OCI-LY7 (cell line): Measurements from ENCODE around the gene OSBP2. TPM values are rescaled to one million over a fixed set of nuclear protein-coding genes. Genes with fewer than 3 reads are reported as not detected.

Source experiments
- BruUV-seq: library from RNA; stranded (reverse); fragments of 400-500 nt; replicated peaks from 2 replicates; lab custom pipeline; 2021; lab: Mats Ljungman, UMichigan
- CTCF ChIA-PET: fragments of 300-600 bp; sonication (Branson Sonifier 250); formaldehyde crosslinking; loops from one replicate; lab custom pipeline; 2022; ENCODE audit warnings: antibody characterized with exemption; ENCODE audit not compliant: unreplicated experiment; lab: Charles Lee
- POLR2A ChIA-PET: fragments of 300-600 bp; sonication (Branson Sonifier 250); formaldehyde crosslinking; loops from one replicate; lab custom pipeline; 2022; ENCODE audit warnings: antibody characterized with exemption; lab: Charles Lee
- DNase-seq: peaks from one replicate; pipeline ENCODE4 v3.0.0-alpha.2; 2015; ENCODE audit warnings: low spot score
- H2AFZ ChIP-seq: fragments of 200-600 bp; sonication (generic), shearing (Covaris generic); 2 replicates; pipeline ENCODE4 v1.6.1; 2014; ENCODE audit warnings: mild to moderate bottlenecking, antibody characterized with exemption, low read length, moderate library complexity
- H3K27ac ChIP-seq: fragments of 200-600 bp; sonication (generic); 2 replicates; pipeline ENCODE4 v1.5.1; 2014; ENCODE audit warnings: mixed run types, low read depth, mild to moderate bottlenecking, moderate library complexity, low read length, inconsistent platforms; ENCODE audit not compliant: poor library complexity, severe bottlenecking
- H3K36me3 ChIP-seq: fragments of 200-600 bp; sonication (generic); 2 replicates; pipeline ENCODE4 v1.6.1; 2014; ENCODE audit warnings: mild to moderate bottlenecking, antibody characterized with exemption, low read length, moderate library complexity, mixed read lengths; ENCODE audit not compliant: insufficient read depth
- H3K4me1 ChIP-seq: fragments of 200-600 bp; sonication (generic); 2 replicates; pipeline ENCODE4 v1.5.1; 2014; ENCODE audit warnings: mild to moderate bottlenecking, low read length; ENCODE audit not compliant: insufficient read depth, poor library complexity, severe bottlenecking
- H3K4me2 ChIP-seq: fragments of 200-600 bp; sonication (generic); 2 replicates; pipeline ENCODE4 v1.6.1; 2014; ENCODE audit warnings: mild to moderate bottlenecking, low read length
- H3K4me3 ChIP-seq: fragments of 200-600 bp; sonication (generic); 2 replicates; pipeline ENCODE4 v1.5.1; 2014; ENCODE audit warnings: mild to moderate bottlenecking, low read depth, low read length; ENCODE audit not compliant: poor library complexity, severe bottlenecking
- H3K79me2 ChIP-seq: fragments of 200-600 bp; sonication (generic); 2 replicates; pipeline ENCODE4 v1.6.1; 2016; ENCODE audit warnings: low read depth, mild to moderate bottlenecking, low read length, moderate library complexity, mixed read lengths; ENCODE audit not compliant: insufficient read depth
- H3K9me2 ChIP-seq: fragments of 200-600 bp; sonication (generic); 2 replicates; pipeline ENCODE4 v1.6.1; 2016; ENCODE audit warnings: mild to moderate bottlenecking, low read length, mixed read lengths; ENCODE audit not compliant: insufficient read depth
- H3K9me3 ChIP-seq: fragments of 200-600 bp; sonication (generic); 2 replicates; pipeline ENCODE4 v1.6.1; 2014; ENCODE audit warnings: mild to moderate bottlenecking, mixed run types, low read length, mixed read lengths
- H4K20me1 ChIP-seq: fragments of 200-600 bp; sonication (generic); 2 replicates; pipeline ENCODE4 v1.6.1; 2014; ENCODE audit warnings: mild to moderate bottlenecking, antibody characterized with exemption, low read length, moderate library complexity, mixed read lengths; ENCODE audit not compliant: insufficient read depth
- CTCF ChIP-seq: fragments of 200-600 bp; sonication (generic); conservative IDR thresholded peaks from 2 replicates; pipeline ENCODE4 v1.5.1; 2014; ENCODE audit warnings: mild to moderate bottlenecking, antibody characterized with exemption, low read length, moderate library complexity, mixed read lengths
- EZH2phosphoT487 ChIP-seq: fragments of 200-600 bp; sonication (generic); IDR thresholded peaks from 2 replicates; pipeline ENCODE4 v1.6.1; 2018; ENCODE audit warnings: low read depth, borderline replicate concordance, mild to moderate bottlenecking, mixed run types, antibody characterized with exemption, low read length, moderate library complexity, mixed read lengths
- intact Hi-C: fragments of 100-400 bp; cut with micrococcal nuclease; formaldehyde crosslinking; loops from one replicate; pipeline ENCODE4 v1.10.0; 2022; ENCODE audit not compliant: unreplicated experiment
- total RNA-seq, 2 experiments: library from RNA; depleted of rRNA in 1 of 2; stranded (reverse); fragments of >200 nt in 1 of 2; shearing (Covaris generic) in 1 of 2; gene quantifications; 2 replicates each; pipeline ENCODE4 v1.2.3, GENCODE V29; 2014 to 2022

The OSBP2 gene
- total RNA-seq, 2 experiments from 2014 or later, result 0.19 to 0.34 TPM

- no peaks in the 10 kb centered on the region for H3K9me3 ChIP-seq
- no TSS peak for BruUV-seq
- H4K20me1 ChIP-seq, result no peaks in the 10 kb centered on the region
- no peaks in the 10 kb centered on the region for H3K36me3 ChIP-seq
- no peaks in the 10 kb centered on the region for H3K79me2 ChIP-seq
- H3K9me2 ChIP-seq, result no peaks in the 10 kb centered on the region
- intact Hi-C loops, result no loop called here
- H3K4me2 ChIP-seq, result no peak overlapping the region
- CTCF ChIA-PET, result no interaction called here
- no peak overlapping the region for H3K27ac ChIP-seq
- no peak overlapping the region for H2AFZ ChIP-seq
- DNase-seq, result no peak
- H3K4me1 ChIP-seq, result no peaks in the 10 kb centered on the region
- TF ChIP-seq CTCF, result no peak
- no peak for TF ChIP-seq EZH2phosphoT487
- H3K4me3 ChIP-seq, result no peak overlapping the region
- POLR2A ChIA-PET, result no interaction called here
Measured at GRCh38 chr22:30648825-30649224, 45.8 kb upstream of the OSBP2 start.

- H3K27ac ChIP-seq, result no peak overlapping the region
- H3K9me2 ChIP-seq, result no peaks in the 10 kb centered on the region
- TF ChIP-seq CTCF (no peak), EZH2phosphoT487 (no peak)
- H3K79me2 ChIP-seq, result no peaks in the 10 kb centered on the region
- BruUV-seq, result no TSS peak
- H3K9me3 ChIP-seq, result no peaks in the 10 kb centered on the region
- H3K4me2 ChIP-seq, result no peak overlapping the region
- no peaks in the 10 kb centered on the region for H4K20me1 ChIP-seq
- no peaks in the 10 kb centered on the region for H3K4me1 ChIP-seq
- H3K36me3 ChIP-seq, result no peaks in the 10 kb centered on the region
- CTCF ChIA-PET, result no interaction called here
- POLR2A ChIA-PET, result no interaction called here
- no peak overlapping the region for H3K4me3 ChIP-seq
- no peak overlapping the region for H2AFZ ChIP-seq
- intact Hi-C loops, result no loop called here
- no peak for DNase-seq
Measured at GRCh38 chr22:30649430-30650007, 45.2 kb upstream of the OSBP2 start.

- no peak overlapping the region for H2AFZ ChIP-seq
- H3K4me1 ChIP-seq, result no peaks in the 10 kb centered on the region
- DNase-seq, result no peak
- no peaks in the 10 kb centered on the region for H3K79me2 ChIP-seq
- no peak for TF ChIP-seq CTCF
- TF ChIP-seq EZH2phosphoT487, result no peak
- ChIA-PET POLR2A (interaction anchor here (0.6 kb wide), 1 partner anchor 13 kb away, joined by 4 read pairs; no protein-coding TSS in a partner anchor), CTCF (no interaction called here)
- no peaks in the 10 kb centered on the region for H4K20me1 ChIP-seq
- H3K9me2 ChIP-seq, result no peaks in the 10 kb centered on the region
- H3K4me2 ChIP-seq, result no peak overlapping the region
- H3K27ac ChIP-seq, result no peak overlapping the region
- H3K9me3 ChIP-seq, result no peaks in the 10 kb centered on the region
- intact Hi-C loops, result no loop called here
- no peak overlapping the region for H3K4me3 ChIP-seq
- H3K36me3 ChIP-seq, result no peaks in the 10 kb centered on the region
- BruUV-seq, result no TSS peak
Measured at GRCh38 chr22:30650508-30651116, 44.1 kb upstream of the OSBP2 start.
